Measurements from ENCODE around the gene DBI. TPM values are rescaled to one million over a fixed set of nuclear protein-coding genes. Genes with fewer than 3 reads are reported as not detected.

The DBI gene
- total RNA-seq, 2 donors from 2014 or later = 145 to 324 TPM

DNA sequence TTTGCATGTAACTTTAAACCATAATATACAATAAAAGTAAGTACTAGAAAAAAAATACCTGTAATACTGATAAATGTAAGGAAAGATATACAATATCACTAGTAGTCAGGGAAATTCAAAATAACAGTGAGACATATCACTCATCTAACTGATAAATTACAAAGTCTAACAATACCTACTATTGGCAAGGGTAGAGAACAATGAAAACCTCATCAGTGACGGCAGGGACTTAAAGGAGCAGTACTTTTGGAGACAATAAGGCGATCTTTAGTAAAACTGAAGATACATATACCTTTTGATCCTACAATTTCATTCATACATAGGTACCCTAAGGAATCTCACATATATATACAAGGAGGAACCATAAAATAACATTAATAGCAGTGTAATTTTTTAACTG is 25.1 kb upstream of the DBI start:
- Histone ChIP-seq H3K36me3 (no peaks in the 10 kb centered on the region), H3K4me3 (no peak overlapping the region), H3K27me3 (replicated peaks; ENCODE audit: insufficient read depth) (no peaks in the 10 kb centered on the region), H3K9me3 (no peaks in the 10 kb centered on the region), H3K27ac (no peak overlapping the region), H3K4me1 (replicated peaks) (no peaks in the 10 kb centered on the region)
- intact Hi-C loops (cut with DNase I) = no loop called here
- TF ChIP-seq POLR2AphosphoS5 (IDR thresholded peaks at IDR 0.05) = no peak
- TF ChIP-seq, protein P1, sequence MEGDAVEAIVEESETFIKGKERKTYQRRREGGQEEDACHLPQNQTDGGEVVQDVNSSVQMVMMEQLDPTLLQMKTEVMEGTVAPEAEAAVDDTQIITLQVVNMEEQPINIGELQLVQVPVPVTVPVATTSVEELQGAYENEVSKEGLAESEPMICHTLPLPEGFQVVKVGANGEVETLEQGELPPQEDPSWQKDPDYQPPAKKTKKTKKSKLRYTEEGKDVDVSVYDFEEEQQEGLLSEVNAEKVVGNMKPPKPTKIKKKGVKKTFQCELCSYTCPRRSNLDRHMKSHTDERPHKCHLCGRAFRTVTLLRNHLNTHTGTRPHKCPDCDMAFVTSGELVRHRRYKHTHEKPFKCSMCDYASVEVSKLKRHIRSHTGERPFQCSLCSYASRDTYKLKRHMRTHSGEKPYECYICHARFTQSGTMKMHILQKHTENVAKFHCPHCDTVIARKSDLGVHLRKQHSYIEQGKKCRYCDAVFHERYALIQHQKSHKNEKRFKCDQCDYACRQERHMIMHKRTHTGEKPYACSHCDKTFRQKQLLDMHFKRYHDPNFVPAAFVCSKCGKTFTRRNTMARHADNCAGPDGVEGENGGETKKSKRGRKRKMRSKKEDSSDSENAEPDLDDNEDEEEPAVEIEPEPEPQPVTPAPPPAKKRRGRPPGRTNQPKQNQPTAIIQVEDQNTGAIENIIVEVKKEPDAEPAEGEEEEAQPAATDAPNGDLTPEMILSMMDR (IDR thresholded peaks at IDR 0.05) = no peak
- no peak for TF ChIP-seq POLR2A (IDR thresholded peaks at IDR 0.05)
- 92% methylated on average over 2 of the region's 2 CpGs for WGBS
- no peak for DNase-seq (ENCODE audit: low spot score)

DNA sequence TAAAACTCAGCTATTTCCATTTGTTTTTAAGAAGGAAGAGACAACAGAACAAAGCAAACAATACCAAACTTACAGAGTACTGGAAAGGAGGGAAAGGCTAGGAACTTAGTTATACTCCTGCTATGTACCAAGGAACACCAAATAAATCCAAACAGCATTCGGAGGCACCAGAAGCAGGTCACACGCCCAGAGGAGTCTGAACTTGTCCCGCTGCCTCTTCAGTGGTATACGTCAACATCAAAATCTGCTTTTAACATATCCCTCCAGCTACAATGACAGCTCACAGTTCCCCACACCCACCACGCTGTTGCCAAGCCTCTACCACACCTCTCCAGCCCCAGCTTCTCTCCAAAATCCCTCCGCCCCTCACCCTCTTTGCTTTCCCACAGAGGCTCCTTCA is 17.5 kb upstream of the DBI start:
- intact Hi-C loops (cut with DNase I) = no loop called here
- Histone ChIP-seq H3K9me3 (no peaks in the 10 kb centered on the region), H3K27ac (peak overlapping the region; percentile 56 to 75), H3K36me3 (no peaks in the 10 kb centered on the region), H3K27me3 (replicated peaks; ENCODE audit: insufficient read depth) (no peaks in the 10 kb centered on the region), H3K4me3 (no peak overlapping the region), H3K4me1 (replicated peaks) (peaks cover 7% of the 10 kb centered on the region)
- TF ChIP-seq, protein P1 (IDR thresholded peaks at IDR 0.05) = no peak
- TF ChIP-seq POLR2A (IDR thresholded peaks at IDR 0.05) = no peak
- peak; percentile 57 for TF ChIP-seq POLR2AphosphoS5 (IDR thresholded peaks at IDR 0.05)
- WGBS = 40% methylated on average over 6 of the region's 6 CpGs
- peak; percentile 53 for DNase-seq (ENCODE audit: low spot score)

DNA sequence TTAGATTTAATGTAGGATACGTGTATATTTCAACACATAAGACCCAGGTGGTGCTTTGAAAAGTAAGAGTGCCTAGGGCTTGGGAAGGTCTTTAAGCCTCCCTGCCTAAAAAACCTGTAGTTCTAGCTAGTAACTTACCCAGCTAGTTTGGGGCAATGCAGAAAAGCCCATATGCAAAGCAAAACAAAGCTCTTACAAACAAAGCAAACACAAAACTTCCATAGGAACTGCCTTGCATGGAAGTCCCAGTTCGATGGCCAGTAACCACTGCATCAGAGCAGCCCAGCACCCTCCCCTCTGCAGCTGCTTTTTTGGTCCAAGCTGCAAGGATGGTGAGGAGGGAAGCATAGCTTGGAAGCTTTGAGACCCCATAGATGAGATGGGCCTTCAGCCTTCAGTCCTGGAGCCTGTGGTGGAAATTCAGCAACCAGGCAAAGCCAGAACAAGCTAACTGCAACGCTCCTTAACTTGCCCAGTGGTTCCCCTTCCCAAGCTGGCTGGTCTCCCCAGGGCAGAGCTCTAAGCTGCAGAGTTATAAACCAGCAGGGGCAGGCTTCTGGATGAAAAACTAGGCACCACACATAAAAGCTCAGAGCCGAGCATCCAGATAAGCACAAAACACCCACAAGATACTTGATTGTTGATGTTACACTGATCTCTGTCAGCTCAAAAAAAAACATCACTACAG is 16.3 kb upstream of the DBI start:
- Histone ChIP-seq H3K27ac (peak overlapping the region in 1 of 2 donors; percentile 75), H3K4me1 (replicated peaks) (peaks cover 7% of the 10 kb centered on the region), H3K36me3 (no peaks in the 10 kb centered on the region), H3K4me3 (no peak overlapping the region), H3K9me3 (no peaks in the 10 kb centered on the region), H3K27me3 (replicated peaks; ENCODE audit: insufficient read depth) (no peaks in the 10 kb centered on the region)
- TF ChIP-seq POLR2AphosphoS5 (IDR thresholded peaks at IDR 0.05) (no peak), POLR2A (IDR thresholded peaks at IDR 0.05) (no peak)
- TF ChIP-seq, protein P1 (IDR thresholded peaks at IDR 0.05) = no peak
- no peak for DNase-seq (ENCODE audit: low spot score)
- intact Hi-C loops (cut with DNase I) = no loop called here
- 32% methylated on average over 4 of the region's 4 CpGs for WGBS

DNA sequence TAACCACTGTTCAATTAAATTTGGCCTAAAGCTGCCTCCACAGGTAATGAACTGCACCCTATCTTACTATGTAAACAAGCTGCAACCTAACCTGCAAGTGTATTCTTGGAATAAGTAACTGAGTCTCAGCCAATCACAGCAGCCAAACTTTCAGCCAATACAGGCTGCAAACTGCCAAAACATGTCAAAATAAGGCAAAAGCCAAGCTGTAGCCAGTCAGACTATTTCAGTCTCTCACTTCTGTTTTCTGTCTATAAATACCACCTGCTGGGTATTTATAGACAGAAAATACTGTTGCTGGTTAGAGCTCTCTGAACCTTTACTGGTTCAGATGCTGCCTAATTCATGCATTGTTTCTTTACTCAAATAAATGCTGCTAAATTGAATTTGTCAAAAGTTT is 14.4 kb upstream of the DBI start:
- Histone ChIP-seq H3K27ac (no peak overlapping the region), H3K9me3 (no peaks in the 10 kb centered on the region), H3K36me3 (no peaks in the 10 kb centered on the region), H3K4me3 (no peak overlapping the region), H3K4me1 (replicated peaks) (peaks cover 7% of the 10 kb centered on the region), H3K27me3 (replicated peaks; ENCODE audit: insufficient read depth) (no peaks in the 10 kb centered on the region)
- DNase-seq (ENCODE audit: low spot score) = peak; percentile 53
- TF ChIP-seq POLR2A (IDR thresholded peaks at IDR 0.05) (no peak), POLR2AphosphoS5 (IDR thresholded peaks at IDR 0.05) (peak; percentile 63)
- TF ChIP-seq, protein P1 (IDR thresholded peaks at IDR 0.05) = peak in 1 of 4 experiments; percentile 6
- intact Hi-C loops (cut with DNase I) = no loop called here

DNA sequence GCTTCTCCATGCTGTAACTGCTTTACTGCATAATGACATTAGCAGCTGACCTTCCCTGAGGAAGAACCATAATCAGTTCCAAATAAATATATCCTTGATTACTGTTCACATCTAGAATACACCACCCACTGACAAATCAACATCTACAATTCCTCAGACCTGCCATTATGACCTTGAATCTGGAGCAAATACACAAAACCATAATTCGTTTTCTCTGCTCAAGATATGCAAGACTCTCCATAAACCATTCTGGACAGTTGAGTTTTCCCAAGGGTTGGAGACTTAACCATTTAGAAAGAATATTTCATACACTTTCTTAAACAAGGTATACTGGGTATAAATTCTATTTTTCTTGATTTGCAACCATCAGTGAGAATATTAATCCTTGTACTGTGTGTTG is 11.9 kb upstream of the DBI start:
- intact Hi-C loops (cut with DNase I) = no loop called here
- Histone ChIP-seq H3K4me1 (replicated peaks) (no peaks in the 10 kb centered on the region), H3K9me3 (no peaks in the 10 kb centered on the region), H3K27ac (no peak overlapping the region), H3K4me3 (no peak overlapping the region), H3K36me3 (no peaks in the 10 kb centered on the region), H3K27me3 (replicated peaks; ENCODE audit: insufficient read depth) (no peaks in the 10 kb centered on the region)
- WGBS = 85% methylated on average over 1 of the region's 1 CpG
- no peak for DNase-seq (ENCODE audit: low spot score)
- TF ChIP-seq POLR2A (IDR thresholded peaks at IDR 0.05) = no peak
- TF ChIP-seq, protein P1 (IDR thresholded peaks at IDR 0.05) = no peak
- TF ChIP-seq POLR2AphosphoS5 (IDR thresholded peaks at IDR 0.05) = no peak

Measured in prostate gland (tissue), 2 donors.